ENCODE results near the gene RPS6KA5.
"Not testable (repeated sequence)": the region's sequence is repeated elsewhere in the genome, so short reads cannot be mapped to it uniquely, and the experiment has no call there.

RPS6KA5 gene

DNA sequence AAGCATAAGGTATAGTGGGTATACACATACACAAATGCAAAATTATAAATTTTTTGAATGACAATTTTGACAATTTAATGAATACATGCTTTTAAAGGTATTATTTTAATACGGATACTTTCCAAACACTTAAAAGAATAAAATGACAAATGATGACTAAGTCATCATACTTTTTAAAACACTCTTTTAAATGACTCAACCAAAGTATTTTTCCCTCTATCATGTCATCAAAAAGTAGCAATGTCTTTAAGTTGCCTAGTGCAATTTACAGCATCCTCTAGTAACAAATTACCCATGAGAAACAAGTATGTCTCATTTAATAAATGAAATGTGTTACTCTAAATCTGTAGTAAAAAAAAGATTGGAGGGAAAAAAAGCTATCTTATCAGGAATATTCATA is 73.3 kb downstream of the RPS6KA5 start:
- no peak overlapping the region for H3K4me3 ChIP-seq (ENCODE audit: low read depth, low read length)
- TF ChIP-seq, protein P1, sequence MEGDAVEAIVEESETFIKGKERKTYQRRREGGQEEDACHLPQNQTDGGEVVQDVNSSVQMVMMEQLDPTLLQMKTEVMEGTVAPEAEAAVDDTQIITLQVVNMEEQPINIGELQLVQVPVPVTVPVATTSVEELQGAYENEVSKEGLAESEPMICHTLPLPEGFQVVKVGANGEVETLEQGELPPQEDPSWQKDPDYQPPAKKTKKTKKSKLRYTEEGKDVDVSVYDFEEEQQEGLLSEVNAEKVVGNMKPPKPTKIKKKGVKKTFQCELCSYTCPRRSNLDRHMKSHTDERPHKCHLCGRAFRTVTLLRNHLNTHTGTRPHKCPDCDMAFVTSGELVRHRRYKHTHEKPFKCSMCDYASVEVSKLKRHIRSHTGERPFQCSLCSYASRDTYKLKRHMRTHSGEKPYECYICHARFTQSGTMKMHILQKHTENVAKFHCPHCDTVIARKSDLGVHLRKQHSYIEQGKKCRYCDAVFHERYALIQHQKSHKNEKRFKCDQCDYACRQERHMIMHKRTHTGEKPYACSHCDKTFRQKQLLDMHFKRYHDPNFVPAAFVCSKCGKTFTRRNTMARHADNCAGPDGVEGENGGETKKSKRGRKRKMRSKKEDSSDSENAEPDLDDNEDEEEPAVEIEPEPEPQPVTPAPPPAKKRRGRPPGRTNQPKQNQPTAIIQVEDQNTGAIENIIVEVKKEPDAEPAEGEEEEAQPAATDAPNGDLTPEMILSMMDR (IDR thresholded peaks at IDR 0.05; ENCODE audit: low read depth, low read length): no peak

DNA sequence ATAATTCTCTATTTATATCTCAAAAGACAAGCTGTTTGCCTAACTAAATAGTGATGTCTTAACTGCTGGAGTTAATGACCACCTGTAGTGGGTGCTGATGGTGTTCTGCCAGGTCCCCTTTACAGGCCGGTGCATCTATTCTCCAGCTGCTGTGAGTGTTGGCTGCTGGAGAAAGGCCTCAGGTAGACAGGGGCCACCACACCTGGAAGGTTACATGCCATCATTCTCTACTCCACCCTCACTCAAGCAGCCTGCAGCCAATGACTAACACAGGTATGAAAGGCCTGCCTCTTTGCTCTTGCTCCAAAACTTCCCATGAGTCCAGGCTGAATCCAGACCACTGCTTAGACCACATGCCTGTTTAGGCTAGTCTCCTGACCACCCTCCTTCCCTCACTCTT is 73.9 kb downstream of the RPS6KA5 start:
- TF ChIP-seq, protein P1 (IDR thresholded peaks at IDR 0.05; ENCODE audit: low read depth, low read length): no peak
- H3K4me3 ChIP-seq (ENCODE audit: low read depth, low read length): no peak overlapping the region

DNA sequence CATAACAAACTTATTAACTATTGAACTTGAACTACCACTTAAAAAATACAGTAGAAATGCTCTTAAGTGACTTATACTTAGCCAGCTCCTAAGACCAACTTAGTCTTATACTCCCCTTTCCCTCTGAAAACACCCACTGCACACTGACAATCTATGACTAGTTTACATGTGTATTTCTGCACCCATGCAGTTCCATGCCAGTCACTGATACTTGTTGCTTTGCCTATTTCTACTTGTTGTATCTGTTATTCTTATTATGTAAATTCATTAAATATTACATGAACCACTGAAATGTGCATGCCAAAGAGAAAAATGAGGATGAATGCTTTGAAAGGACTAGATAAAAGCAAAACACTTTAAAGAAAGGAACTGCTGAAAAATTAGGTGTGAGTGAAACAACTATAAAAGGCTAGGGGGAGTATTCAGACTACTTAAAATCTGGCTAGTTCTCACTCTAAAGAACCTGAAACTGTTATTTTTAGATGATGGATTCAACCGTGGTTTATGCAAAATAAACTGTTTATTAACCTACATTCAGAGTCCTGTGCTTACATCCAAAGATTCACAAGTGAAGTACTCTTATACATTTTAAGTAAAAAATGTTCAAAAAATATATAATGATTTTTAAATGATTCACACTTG is 74.7 kb downstream of the RPS6KA5 start:
- no peak overlapping the region for H3K4me3 ChIP-seq (ENCODE audit: low read depth, low read length)
- TF ChIP-seq, protein P1 (IDR thresholded peaks at IDR 0.05; ENCODE audit: low read depth, low read length): no peak

DNA sequence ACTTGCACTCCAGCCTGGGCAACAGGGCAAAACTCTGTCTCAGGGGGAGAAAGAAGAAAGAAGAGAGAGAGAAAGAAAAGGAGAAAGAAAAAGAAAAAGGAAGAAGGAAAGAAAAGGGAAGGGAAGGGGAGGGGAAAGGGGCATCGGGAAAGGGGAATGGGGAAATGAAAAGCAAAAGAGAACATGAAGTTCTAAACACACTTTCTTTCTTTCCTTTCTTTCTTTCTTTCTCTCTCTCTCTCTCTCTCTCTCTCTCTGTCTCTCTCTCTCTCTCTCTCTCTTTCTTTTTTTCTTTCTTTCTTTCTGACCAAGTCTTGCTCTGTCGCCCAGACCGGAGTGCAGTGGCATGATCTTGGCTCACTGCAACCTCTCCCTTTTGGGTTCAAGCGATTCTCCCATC is 76.9 kb downstream of the RPS6KA5 start:
- TF ChIP-seq, protein P1 (IDR thresholded peaks at IDR 0.05; ENCODE audit: low read depth, low read length): no peak

DNA sequence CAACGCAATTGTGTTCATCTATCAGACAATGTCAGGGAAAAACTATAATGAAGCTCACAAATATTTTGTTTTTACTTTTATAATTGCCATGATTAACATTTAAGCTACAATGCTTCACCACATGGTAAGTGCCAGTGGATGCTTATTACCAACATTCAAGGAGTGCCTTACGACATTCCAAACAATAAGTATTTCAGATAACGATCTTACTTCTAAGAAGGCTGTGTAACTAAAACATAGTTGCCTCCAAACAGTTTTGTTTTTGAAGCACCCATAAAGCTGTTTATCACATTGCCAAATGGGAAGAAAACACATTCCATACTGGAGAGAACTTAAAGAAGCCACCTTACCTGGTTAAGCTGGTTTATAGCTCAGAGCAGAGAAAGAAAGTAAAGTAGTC is 78.8 kb downstream of the RPS6KA5 start:
- no peak overlapping the region for H3K4me3 ChIP-seq (ENCODE audit: low read depth, low read length)
- TF ChIP-seq, protein P1 (IDR thresholded peaks at IDR 0.05; ENCODE audit: low read depth, low read length): no peak

More for the DNA sequence above, 76.9 kb downstream of the RPS6KA5 start:
- H3K4me3 ChIP-seq (ENCODE audit: low read depth, low read length): no peak overlapping the region

DNA sequence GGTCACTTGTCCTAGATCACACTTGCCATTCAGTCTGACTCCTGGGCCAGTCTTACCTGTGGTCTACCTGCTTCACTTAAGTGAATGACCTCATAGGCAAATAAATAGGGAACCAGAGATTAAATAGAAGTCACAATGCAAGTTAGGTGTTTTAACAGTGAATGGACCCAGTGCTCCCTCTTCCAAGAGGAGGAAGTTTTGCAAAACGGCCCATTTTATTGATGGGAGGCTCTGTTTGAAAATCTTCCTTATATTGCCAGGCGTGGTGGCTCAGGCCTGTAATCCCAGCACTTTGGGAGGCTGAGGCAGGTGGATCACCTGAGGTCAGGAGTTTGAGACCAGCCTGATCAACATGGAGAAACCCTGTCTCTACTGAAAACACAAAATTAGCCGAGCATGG is 79.8 kb downstream of the RPS6KA5 start:
- not testable (repeated sequence) for H3K4me3 ChIP-seq (ENCODE audit: low read depth, low read length)

DNA sequence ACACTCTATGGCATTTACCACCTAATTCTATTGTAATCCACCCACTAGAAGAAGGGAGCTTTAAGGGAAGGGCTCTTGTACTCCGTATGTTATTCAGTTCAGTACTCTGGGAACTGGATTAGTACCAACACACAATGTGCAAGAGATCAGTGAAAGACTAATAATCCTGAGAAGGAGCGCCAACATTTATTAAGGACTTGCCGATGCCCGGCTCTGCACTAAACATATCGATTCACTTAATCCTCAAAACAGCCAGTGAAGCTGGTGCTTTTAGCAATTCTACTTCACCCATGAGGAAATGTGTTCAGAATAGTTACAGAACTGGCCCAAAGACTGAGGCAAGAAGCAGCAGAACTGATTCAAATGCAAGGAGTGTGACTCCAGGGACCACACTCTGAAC is 80.9 kb downstream of the RPS6KA5 start:
- TF ChIP-seq, protein P1 (IDR thresholded peaks at IDR 0.05; ENCODE audit: low read depth, low read length): no peak
- H3K4me3 ChIP-seq (ENCODE audit: low read depth, low read length): no peak overlapping the region

DNA sequence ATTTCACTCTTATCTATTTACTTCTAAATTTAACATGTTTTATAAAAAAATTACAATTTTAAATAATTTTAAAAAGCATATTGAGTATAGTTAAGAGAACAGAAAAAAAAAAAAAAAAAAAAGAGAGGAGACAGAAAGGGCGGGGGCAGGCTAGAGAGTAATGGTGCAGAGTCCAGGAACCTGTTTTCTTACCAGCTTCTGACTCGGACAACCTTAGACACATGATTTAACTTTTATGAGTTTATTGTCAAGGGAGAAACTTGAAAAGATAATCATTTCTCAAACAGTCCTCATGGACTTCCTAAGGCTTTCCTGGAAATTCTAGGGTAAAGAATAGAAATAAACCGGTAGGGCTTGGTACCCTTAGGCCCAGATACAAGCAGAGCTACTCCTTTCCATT is 84.3 kb downstream of the RPS6KA5 start:
- TF ChIP-seq, protein P1 (IDR thresholded peaks at IDR 0.05; ENCODE audit: low read depth, low read length): no peak
- no peak overlapping the region for H3K4me3 ChIP-seq (ENCODE audit: low read depth, low read length)

All from WI38 (cell line).